M059J (cell line): ENCODE results near the gene ARF5. TPM values are rescaled to one million over a fixed set of nuclear protein-coding genes. Genes with fewer than 3 reads are reported as not detected.

Experiments used
- DNase-seq: peaks from one replicate; pipeline ENCODE4 v3.0.0-alpha.2; 2012; ENCODE audit warnings: low read depth
- total RNA-seq: library from RNA; depleted of rRNA; stranded (reverse); fragments of >200 nt; shearing (Covaris generic); gene quantifications from 2 replicates; pipeline ENCODE4 v1.2.3, GENCODE V29; 2014; rRNA removed

The ARF5 gene
- total RNA-seq, 1 experiment from 2014 or later, result 250 TPM

- DNase-seq, result peak; percentile 21
Measured at GRCh38 chr7:127635659-127636285, 47.6 kb downstream of the ARF5 start.

GRCh38 chr7:127638197-127638596, 50.0 kb downstream of the ARF5 start:
- peak; percentile 19 for DNase-seq

Other genes starting within 250 kb of the ARF5 start
- gene ZNF800, start 195.7 kb upstream of the ARF5 start, total RNA-seq, result 24.8 and 25.1 TPM in 2 replicates
- 12.0 and 19.6 TPM in 2 replicates for gene GCC1, start 2.8 kb upstream of the ARF5 start, total RNA-seq
- gene FSCN3, start 5.3 kb downstream of the ARF5 start, total RNA-seq, result 1.8 and 2.9 TPM in 2 replicates
- gene PAX4, start 29.7 kb downstream of the ARF5 start, total RNA-seq, result not detected in 2 replicates
- 111 and 171 TPM in 2 replicates for gene SND1, start 63.8 kb downstream of the ARF5 start, total RNA-seq